ENCODE data around the gene TMEM164.

The TMEM164 gene

GRCh38 chrX:110066488-110067225 lies 63.7 kb downstream of the TMEM164 start:
- no peak for DNase-seq (ENCODE audit: low read depth in 1 of 2, low spot score in 1 of 2)

- DNase-seq (ENCODE audit: low read depth in 1 of 2, low spot score in 1 of 2): no peak
Observed at GRCh38 chrX:110070970-110071369, 68.1 kb downstream of the TMEM164 start.

GRCh38 chrX:110081320-110081719 lies 78.4 kb downstream of the TMEM164 start:
- no peak for DNase-seq (ENCODE audit: low read depth in 1 of 2, low spot score in 1 of 2)

- DNase-seq (ENCODE audit: low read depth in 1 of 2, low spot score in 1 of 2): no peak
Observed at GRCh38 chrX:110081740-110082139, 78.8 kb downstream of the TMEM164 start.

- no peak for DNase-seq (ENCODE audit: low read depth in 1 of 2, low spot score in 1 of 2)
Observed at GRCh38 chrX:110082161-110082560, 79.2 kb downstream of the TMEM164 start.

DNA sequence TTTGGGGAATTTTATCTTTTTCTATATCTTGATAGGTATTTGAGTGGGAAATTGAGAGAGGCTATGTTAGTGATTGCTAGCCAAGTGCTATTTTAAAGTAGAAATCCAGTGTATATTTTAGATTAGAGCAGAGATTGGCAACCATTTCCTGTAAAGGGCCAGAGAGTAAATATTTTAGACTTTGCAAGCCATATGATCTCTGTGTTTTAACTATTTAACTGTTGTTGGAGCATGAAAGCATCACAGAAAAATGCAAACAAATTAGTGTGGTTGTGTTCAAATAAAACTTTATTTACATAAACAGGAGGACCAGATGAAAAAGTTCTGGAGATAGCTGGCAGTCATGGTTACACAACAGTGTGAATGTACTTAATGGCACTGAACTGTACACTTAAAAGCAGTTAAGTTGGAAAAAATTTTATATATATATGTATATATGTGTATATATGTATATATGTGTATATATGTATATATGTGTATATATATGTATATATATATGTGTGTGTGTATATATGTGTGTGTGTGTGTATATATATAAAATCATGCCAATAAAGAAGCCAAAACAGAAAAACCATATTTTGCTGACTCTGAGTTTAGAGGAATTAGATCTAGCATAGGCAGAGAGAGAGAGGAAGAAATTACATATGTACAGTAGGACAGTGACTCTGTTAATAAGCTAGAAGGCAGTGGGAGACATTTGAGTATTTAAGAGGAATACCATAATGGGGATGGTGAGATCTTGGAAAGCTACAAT lies 83.4 kb downstream of the TMEM164 start:
- DNase-seq (ENCODE audit: low read depth in 1 of 2, low spot score in 1 of 2): no peak

DNA sequence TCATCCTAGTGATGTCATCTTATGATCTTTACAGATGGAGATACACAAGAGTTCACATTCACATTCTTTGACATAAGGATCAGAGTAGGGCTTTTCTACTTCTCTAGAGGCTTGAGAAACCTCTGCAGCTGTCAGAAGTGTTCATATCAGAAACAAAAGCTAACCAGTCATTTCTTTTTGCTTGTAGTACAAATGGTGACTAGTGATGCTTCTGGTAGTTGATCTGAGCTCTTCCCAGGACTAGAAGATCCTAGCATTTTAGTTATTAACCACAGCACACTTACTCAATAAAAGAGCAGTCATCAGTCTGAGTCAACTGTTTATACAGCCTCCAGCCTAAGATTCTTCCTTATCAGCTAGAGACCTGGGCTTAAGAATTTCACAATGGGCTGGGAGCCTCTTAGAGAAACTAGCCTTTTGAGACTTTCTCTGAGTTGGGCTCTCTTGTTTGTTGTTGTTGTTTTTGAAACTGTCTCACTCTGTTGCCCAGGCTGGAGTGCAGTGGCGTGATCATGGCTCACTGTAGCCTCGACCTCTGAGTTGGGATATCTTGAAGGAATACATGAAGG lies 84.1 kb downstream of the TMEM164 start:
- no peak for DNase-seq (ENCODE audit: low read depth in 1 of 2, low spot score in 1 of 2)

- no peak for DNase-seq (ENCODE audit: low read depth in 1 of 2, low spot score in 1 of 2)
Observed at GRCh38 chrX:110087485-110088356, 84.8 kb downstream of the TMEM164 start.

DNA sequence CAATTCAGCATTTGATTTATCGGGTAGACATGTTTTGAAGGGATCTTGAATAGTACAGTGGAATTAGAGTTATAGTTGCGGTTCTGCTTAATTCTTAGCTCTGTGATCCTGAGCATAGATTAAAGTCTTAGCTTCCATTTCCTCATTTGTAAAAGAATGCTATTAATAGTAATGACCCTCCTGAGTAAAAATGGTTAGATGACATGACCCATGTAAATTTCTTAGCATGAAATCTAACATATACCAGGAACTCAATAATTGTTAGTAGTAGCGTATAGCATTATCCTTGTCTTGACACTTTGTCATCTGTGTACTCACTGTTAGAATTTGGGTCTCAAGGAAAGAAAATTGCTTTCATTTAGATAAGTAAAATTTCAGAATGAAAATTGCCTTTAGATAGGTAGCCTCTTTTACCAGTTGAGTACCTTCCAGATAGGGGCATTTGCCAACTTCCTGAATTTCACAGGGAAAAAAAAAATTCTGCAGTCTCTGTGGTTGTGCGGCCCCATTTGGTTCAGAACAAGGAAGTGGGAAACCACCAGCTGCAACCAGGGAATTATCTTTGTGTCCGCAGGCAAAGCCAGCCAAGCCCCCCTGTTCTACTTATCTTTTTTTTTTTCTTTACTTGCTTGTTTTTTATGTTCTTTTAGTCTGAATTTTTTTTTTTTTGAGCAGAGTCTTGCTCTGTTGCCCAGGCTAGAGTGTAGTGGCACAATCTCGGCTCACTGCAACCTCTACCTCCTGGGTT lies 86.9 kb downstream of the TMEM164 start:
- DNase-seq (ENCODE audit: low read depth in 1 of 2, low spot score in 1 of 2): no peak

GRCh38 chrX:110097920-110098319 lies 95.0 kb downstream of the TMEM164 start:
- no peak for DNase-seq (ENCODE audit: low read depth in 1 of 2, low spot score in 1 of 2)

DNA sequence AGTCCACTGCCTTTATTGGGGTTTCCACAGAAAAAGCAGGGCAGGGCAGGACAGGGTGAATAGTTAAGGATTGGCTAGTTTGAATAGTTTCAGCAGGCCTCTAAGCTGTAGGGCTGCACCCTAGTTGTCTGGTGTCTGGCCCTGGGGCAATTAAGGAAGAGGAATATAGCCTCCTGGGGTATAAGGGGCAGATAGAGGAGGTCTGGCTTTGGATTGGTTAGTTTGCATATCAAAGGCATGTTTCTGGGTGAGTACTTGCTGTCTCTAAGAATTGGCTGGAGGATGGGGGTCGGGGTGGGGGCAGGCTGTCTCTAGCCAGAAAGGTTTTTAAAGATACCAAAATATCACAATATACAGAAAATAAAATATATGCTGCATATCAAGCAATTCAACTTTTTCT lies 100.4 kb downstream of the TMEM164 start:
- DNase-seq (ENCODE audit: low read depth in 1 of 2, low spot score in 1 of 2): no peak

- no peak for DNase-seq (ENCODE audit: low read depth in 1 of 2, low spot score in 1 of 2)
Observed at GRCh38 chrX:110104078-110104477, 101.2 kb downstream of the TMEM164 start.

GRCh38 chrX:110108381-110108821 lies 105.5 kb downstream of the TMEM164 start:
- DNase-seq (ENCODE audit: low read depth in 1 of 2, low spot score in 1 of 2): no peak

DNA sequence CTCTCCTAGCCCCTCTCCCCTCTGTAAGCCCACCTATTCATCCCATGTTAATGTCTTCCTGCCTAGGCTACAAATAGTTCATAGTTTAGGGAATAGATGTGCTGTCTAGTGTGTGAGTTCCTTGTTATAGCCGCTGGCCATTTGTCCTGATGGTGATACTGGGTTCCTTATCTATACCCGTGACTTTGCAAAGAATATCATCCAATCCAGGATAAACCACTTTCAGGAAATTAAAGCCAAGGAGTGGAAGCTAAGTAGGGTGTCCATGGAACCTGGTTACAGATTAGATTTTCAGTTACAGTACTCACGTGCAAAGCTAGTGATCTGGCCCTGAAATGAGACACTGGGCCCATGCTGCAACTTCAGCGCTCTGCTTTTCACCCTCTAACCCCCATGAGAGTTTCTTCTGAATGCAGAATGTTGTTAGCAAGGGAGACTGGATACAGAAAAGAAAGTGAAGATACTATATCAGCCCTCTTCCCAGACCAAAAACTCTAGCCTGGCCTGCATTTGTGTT lies 111.4 kb downstream of the TMEM164 start:
- DNase-seq (ENCODE audit: low read depth in 1 of 2, low spot score in 1 of 2): no peak

DNA sequence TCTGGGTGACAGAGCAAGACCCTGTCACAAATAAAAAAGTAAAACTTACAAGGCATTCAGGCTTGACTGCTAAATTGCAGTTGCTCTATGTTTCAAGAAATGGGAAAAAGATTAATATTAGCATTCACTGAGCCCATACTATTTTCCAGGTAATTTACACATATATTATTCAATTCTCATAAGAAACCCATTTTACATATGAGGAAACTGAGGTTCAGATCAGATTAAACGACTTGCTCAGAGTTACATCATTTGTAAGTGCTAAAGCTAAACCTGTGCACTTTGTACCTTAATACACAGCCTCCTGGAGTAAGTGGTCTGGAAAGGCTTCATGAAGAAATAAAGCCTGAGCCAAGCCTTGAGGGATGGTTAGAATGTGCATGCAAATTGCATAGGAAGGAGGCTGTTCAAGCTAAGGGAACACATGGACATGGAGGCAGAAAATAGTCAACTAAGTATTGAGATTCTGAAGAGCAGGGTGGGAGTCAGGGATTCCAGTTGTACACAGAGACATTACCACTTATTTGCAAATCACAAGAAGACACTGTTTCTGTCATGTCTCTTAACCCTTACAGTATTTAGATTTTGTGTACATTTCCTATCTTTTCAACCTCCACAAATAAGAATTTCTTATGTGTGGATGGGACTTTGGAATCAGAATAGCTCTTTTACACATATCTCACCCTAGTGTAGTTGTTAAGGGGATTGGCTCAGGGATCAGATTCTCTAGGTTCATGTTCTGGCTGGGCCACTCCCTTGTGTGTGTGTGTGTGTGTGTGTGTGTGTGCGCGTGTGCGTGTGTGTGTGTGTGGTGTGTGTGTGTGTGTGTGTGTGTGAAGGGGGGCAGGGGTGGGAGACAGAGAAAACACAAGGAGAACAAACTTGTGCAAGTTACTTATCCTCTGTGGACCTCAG lies 113.4 kb downstream of the TMEM164 start:
- no peak for DNase-seq (ENCODE audit: low read depth in 1 of 2, low spot score in 1 of 2)

DNA sequence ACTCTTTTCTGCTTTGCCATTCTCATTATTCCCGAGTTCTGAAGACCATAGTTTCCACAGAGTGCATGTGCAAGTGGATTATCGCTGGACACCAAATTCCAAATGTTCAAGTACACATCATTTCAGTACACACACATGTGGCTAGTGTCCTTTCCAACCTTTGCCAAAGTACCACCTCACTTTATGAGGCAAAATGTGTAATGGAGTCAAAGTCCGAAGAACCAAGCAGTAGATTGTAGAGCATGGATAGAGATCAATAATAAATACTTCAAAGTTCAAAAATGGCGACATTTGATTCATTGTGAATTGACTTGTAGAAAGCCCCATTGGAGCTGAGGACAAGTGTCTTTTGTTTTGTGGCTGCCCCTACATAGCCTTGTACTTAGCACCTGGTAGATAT lies 115.6 kb downstream of the TMEM164 start:
- DNase-seq (ENCODE audit: low read depth in 1 of 2, low spot score in 1 of 2): no peak

- no peak for DNase-seq (ENCODE audit: low read depth in 1 of 2, low spot score in 1 of 2)
Observed at GRCh38 chrX:110119480-110119879, 116.6 kb downstream of the TMEM164 start.

GRCh38 chrX:110120025-110120424 lies 117.1 kb downstream of the TMEM164 start:
- no peak for DNase-seq (ENCODE audit: low read depth in 1 of 2, low spot score in 1 of 2)

DNA sequence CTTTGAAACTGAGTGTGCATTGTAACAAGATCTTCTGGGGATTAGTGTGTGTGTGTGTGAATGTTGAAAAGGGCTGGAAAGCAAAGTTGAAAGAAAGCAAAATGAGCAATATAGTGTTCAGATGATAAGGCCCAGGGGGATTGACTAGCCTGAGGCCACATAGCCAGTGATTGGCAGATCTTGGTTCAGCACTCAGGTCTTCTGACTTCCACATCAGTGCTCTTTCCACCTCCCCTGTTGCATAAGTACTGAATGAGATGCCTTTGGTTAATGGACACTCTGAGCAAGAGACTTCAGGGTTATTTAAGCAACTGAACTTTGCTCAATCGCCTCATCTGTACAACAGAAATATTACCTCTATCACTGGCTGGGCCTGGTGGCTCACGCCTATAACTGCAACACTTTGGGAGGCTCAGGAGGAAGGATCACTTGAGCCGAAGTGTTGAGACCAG lies 120.4 kb downstream of the TMEM164 start:
- DNase-seq (ENCODE audit: low read depth in 1 of 2, low spot score in 1 of 2): no peak

All from activated CD4-positive, alpha-beta T cell treated with anti-CD3 and anti-CD28 coated beads, Interleukin-2, amount 50 U/mL, for 24 hours (primary cell).